Central memory CD8-positive, alpha-beta T cell (primary cell): ENCODE data around the gene NUP155.

Experiments used
- ATAC-seq: fragments of 150-1000 bp; cut with Tn5 transposase; replicated peaks from 2 replicates; pipeline ENCODE4 v1.10.0; 2022; ENCODE audit warnings: mild to moderate bottlenecking, moderate FRiP score, moderate number of reproducible peaks; ENCODE audit not compliant: poor library complexity, severe bottlenecking; ENCODE audit errors: extremely low read depth
- DNase-seq, 2 donors: peaks; one replicate each; pipeline ENCODE4 v3.0.0; 2021; ENCODE audit warnings: low spot score in 2 of 2
- H3K27ac Mint-ChIP-seq: one replicate; pipeline ENCODE4 v1.8.0; 2022; ENCODE audit warnings: low read depth, mild to moderate bottlenecking, moderate library complexity, mixed read lengths
- H3K27me3 Mint-ChIP-seq: one replicate; pipeline ENCODE4 v1.8.0; 2022; ENCODE audit warnings: mixed read lengths
- H3K36me3 Mint-ChIP-seq: one replicate; pipeline ENCODE4 v1.8.0; 2022; ENCODE audit warnings: mild to moderate bottlenecking, moderate library complexity, mixed read lengths; ENCODE audit not compliant: insufficient read depth
- H3K4me1 Mint-ChIP-seq: one replicate; pipeline ENCODE4 v1.8.0; 2022; ENCODE audit warnings: mixed read lengths
- H3K4me3 Mint-ChIP-seq: one replicate; pipeline ENCODE4 v1.8.0; 2022; ENCODE audit warnings: mild to moderate bottlenecking, moderate library complexity, mixed read lengths
- H3K9me3 Mint-ChIP-seq: one replicate; pipeline ENCODE4 v1.8.0; 2022; ENCODE audit warnings: mixed read lengths

The NUP155 gene

DNA sequence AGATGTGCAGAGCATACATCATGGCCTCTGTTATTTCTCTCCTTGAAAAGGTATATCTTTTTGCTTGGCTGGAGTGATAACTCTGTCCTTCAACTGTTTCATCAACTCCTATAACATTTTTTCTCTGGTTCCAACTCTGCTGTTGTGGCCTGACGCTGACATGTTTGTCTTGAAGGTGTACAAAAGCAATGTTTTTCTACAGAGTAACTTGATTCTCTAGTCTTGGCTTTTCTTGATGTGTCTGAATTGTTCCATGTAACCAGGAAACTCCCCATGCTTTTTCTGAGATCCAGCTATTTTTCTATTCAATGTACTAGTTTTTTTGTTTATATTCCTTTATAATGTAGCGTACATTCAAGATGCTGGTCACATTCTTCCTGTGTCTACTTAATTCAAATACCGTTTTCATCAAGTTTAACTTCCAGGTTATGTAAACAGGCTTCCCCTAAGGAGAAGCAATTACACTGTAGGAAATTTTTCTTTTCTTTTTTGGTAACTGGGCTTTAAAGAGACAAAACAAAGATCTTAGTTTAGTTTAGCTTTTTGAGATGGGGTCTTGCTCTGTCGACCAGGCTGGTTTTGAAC, 115.0 kb downstream of the NUP155 start:
- ATAC-seq, result no peak
- H3K27ac Mint-ChIP-seq, result no peak overlapping the region
- no peak for DNase-seq
- no peaks in the 10 kb centered on the region for H3K27me3 Mint-ChIP-seq
- H3K4me3 Mint-ChIP-seq, result no peak overlapping the region
- H3K36me3 Mint-ChIP-seq, result no peaks in the 10 kb centered on the region
- no peaks in the 10 kb centered on the region for H3K9me3 Mint-ChIP-seq
- H3K4me1 Mint-ChIP-seq, result no peaks in the 10 kb centered on the region

DNA sequence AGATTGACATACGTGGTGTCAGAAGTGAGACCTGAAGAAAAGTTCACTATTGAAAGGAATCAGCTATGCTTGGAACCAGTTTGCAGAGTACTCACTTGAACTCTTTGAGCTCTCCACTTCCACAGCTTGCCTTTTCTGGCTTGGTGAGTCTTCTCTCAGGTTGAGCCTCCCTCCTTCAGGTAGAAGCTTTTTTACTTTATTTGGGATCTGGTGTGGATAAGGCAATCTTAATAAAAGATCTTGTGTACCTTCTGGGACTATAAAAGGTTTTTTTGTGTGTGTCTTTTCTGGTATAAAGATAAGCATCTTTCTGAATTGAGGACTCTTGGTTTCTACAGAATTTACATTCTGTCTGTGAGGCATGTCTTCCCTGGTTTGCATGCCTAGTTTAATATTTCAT, 116.3 kb downstream of the NUP155 start:
- no peak overlapping the region for H3K4me3 Mint-ChIP-seq
- no peaks in the 10 kb centered on the region for H3K9me3 Mint-ChIP-seq
- ATAC-seq (no peak), DNase-seq (no peak)
- no peaks in the 10 kb centered on the region for H3K27me3 Mint-ChIP-seq
- H3K36me3 Mint-ChIP-seq, result peaks cover 2% of the 10 kb centered on the region
- H3K4me1 Mint-ChIP-seq, result peaks cover 4% of the 10 kb centered on the region
- no peak overlapping the region for H3K27ac Mint-ChIP-seq

DNA sequence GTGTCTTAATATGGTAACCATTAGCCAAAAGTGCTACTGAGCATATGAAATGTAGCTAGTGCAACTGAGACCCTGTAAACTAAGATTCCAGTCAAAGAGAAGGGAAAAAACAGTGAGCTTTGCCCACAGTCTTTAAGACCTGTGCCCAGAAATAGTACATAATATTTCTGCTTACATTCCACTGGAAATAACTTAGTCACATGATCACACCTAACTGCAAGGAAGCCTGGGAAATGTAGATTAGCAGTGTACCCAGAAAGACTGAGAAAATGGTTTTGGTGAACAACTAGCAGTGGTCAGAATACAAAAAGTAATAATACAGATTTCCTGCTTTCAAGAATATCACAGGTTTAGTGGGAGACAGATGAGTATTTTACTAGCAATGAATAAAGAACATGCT, 119.2 kb downstream of the NUP155 start:
- no peaks in the 10 kb centered on the region for H3K9me3 Mint-ChIP-seq
- DNase-seq (no peak), ATAC-seq (no peak)
- no peak overlapping the region for H3K27ac Mint-ChIP-seq
- peaks cover 6% of the 10 kb centered on the region for H3K4me1 Mint-ChIP-seq
- no peaks in the 10 kb centered on the region for H3K27me3 Mint-ChIP-seq
- H3K4me3 Mint-ChIP-seq, result no peak overlapping the region
- peaks cover 8% of the 10 kb centered on the region for H3K36me3 Mint-ChIP-seq

DNA sequence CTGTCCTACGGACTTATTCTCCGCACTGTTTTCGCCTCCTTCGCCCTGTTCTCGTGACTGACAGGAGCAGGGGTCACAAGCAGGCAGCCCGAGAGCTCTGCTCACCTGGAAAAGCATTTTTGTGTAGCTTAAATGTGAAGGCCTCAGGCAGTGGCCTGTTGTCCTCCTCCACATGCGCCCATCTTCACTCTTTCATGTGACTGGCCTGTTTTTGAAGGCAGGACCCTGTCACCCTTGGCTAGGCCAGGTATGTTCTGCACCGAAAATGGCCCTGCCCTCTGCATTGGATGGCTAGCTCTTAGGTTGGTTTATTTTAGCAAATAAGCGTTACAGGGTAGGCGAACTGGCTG, 121.1 kb downstream of the NUP155 start:
- no peak for DNase-seq
- Mint-ChIP-seq H3K27ac (peak overlapping the region; percentile 95), H3K36me3 (peaks cover 8% of the 10 kb centered on the region), H3K27me3 (no peaks in the 10 kb centered on the region), H3K4me1 (peaks cover 12% of the 10 kb centered on the region), H3K4me3 (peak overlapping the region; percentile 94), H3K9me3 (no peaks in the 10 kb centered on the region)
- no peak for ATAC-seq

- Mint-ChIP-seq H3K4me1 (peaks cover 12% of the 10 kb centered on the region), H3K27ac (peak within 1 kb of the TSS; percentile 95)
Measured at GRCh38 chr5:37248970-37249814, 121.7 kb downstream of the NUP155 start, which contains the start of gene CPLANE1. TSS of gene CPLANE1 (minus strand) at chr5:37249376. CDS start at chr5:37247698, 1,678 bp downstream.

DNA sequence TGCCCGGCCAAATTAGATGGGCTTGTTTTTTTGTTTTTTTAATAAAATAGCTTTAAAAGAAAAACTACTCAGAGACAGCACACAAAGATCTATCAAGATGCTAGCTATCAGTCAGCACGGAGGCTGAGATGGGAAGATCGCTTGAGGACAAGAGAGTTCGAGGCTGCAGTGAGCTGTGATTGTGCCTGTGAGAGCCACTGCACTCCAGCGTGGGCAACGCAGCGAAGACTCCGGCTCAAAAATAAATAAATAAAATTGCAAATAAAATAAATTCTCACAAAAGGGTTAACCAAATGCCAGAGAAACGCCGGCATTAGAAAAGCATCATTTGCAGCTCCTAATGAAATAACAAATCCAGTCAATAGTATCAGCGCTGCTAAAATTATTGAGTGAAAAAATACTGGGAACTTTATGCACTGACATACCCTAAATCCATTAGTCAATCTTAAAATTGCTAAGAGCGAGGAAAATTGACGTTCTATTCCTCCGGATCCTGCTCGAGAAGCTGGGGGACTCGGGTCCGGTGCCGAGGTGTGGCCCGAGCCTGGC, 122.4 kb downstream of the NUP155 start:
- peak overlapping the region; percentile 94 for H3K4me3 Mint-ChIP-seq
- H3K27ac Mint-ChIP-seq, result peak overlapping the region; percentile 95
- H3K27me3 Mint-ChIP-seq, result no peaks in the 10 kb centered on the region

More at GRCh38 chr5:37248970-37249814, 121.7 kb downstream of the NUP155 start, which contains the start of gene CPLANE1:
- H3K9me3 Mint-ChIP-seq, result no peaks in the 10 kb centered on the region
- peaks cover 8% of the 10 kb centered on the region for H3K36me3 Mint-ChIP-seq
- DNase-seq (peak; percentile 33 to 42), ATAC-seq (peak; percentile 81)
- peak within 1 kb of the TSS; percentile 94 for H3K4me3 Mint-ChIP-seq
- H3K27me3 Mint-ChIP-seq, result no peaks in the 10 kb centered on the region

GRCh38 chr5:37247496-37247895, 123.4 kb downstream of the NUP155 start:
- DNase-seq (no peak), ATAC-seq (no peak)
- H3K27me3 Mint-ChIP-seq, result no peaks in the 10 kb centered on the region
- H3K36me3 Mint-ChIP-seq, result peaks cover 12% of the 10 kb centered on the region
- no peak overlapping the region for H3K27ac Mint-ChIP-seq
- peaks cover 12% of the 10 kb centered on the region for H3K4me1 Mint-ChIP-seq
- H3K4me3 Mint-ChIP-seq, result peak overlapping the region; percentile 57
- no peaks in the 10 kb centered on the region for H3K9me3 Mint-ChIP-seq

More for the DNA sequence above, 122.4 kb downstream of the NUP155 start:
- peaks cover 12% of the 10 kb centered on the region for H3K4me1 Mint-ChIP-seq
- DNase-seq (no peak), ATAC-seq (no peak)
- H3K9me3 Mint-ChIP-seq, result no peaks in the 10 kb centered on the region
- peaks cover 10% of the 10 kb centered on the region for H3K36me3 Mint-ChIP-seq

- Mint-ChIP-seq H3K36me3 (peaks cover 13% of the 10 kb centered on the region), H3K27ac (no peak overlapping the region), H3K4me3 (no peak overlapping the region), H3K27me3 (no peaks in the 10 kb centered on the region), H3K4me1 (peaks cover 12% of the 10 kb centered on the region), H3K9me3 (no peaks in the 10 kb centered on the region)
- DNase-seq (no peak), ATAC-seq (no peak)
Measured at GRCh38 chr5:37247036-37247435, 123.9 kb downstream of the NUP155 start.
